ENCODE measurements around the gene GLYR1.
A peak's percentile ranks its signal among the peaks of the same experiment; 100 is the strongest.
"Not testable (repeated sequence)": the region's sequence is repeated elsewhere in the genome, so short reads cannot be mapped to it uniquely, and the experiment has no call there.

GLYR1 gene

DNA sequence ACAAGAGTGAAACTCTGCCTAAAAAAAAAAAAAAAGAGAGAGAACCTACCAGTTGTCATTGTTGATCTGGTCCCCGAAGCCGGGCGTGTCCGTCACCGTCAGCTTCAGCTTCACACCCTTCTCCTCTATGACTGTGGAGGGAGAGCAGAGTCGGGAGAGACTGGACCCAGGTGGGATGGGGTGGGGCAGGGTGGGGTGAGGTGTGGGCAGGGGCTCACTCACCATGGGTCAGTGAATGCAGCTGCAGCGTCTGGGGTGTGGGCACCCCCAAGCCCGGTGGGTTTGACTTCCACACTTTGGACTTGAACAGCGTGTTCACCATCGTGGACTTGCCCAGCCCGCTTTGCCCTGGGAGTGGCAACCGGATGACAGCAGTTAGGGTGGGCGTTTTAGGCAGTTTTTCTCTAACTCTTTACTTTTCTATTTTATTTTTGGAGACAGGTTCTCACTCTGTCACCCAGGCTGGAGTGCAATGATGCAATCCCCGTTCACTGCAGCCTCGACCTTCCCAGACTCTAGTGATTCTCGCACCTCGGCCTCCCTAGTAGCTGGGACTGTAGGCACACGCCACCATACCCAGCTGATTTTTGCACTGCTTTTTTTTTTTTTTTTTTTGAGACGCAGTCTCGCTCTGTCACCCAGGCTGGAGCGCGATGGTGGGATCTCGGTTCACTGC lies 61.2 kb downstream of the GLYR1 start:
- FAIRE-seq: no peak

DNA sequence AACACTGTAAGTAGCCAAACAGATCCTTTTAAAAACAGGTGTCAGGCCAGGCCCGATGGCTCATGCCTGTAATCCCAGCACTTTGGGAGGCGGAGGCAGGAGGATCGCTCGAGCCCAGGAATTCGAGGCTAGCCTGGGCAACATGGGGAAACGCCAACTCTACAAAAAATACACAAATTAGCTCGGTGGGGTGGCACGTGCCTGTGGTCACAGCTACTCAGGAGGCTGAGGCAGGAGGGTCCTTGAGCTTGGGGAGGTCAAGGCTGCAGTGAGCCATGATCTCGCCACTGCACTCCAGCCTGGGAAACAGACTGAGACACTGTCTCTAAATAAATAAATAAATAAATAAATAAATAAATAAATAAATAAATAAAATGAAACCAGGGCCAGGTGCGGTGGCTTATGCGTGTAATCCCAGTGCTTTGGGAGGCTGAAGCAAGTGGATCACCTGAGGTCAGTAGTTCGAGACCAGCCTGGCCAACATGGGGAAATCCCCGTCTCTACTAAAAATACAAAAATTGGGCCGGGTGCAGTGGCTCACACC lies 62.6 kb downstream of the GLYR1 start:
- FAIRE-seq: not testable (repeated sequence)

DNA sequence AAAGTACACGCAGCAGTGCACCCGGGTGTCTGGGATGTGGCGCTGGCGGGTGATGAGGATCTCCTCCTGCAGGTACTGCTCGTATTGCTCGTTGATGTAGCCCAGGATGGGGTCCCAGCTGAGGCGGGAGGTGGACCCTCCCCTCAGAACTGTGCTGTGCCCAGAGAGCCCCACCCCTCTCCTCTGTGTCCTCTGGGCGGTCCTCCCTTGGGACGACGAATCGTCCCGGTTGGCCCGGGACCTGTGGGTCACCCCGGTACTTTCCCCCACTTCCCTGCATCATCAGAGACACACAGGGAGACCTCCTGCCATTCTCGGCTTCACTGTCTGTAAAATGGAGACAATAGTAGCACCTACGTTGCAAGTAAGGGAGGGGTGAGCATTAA lies 63.1 kb downstream of the GLYR1 start:
- FAIRE-seq: no peak

DNA sequence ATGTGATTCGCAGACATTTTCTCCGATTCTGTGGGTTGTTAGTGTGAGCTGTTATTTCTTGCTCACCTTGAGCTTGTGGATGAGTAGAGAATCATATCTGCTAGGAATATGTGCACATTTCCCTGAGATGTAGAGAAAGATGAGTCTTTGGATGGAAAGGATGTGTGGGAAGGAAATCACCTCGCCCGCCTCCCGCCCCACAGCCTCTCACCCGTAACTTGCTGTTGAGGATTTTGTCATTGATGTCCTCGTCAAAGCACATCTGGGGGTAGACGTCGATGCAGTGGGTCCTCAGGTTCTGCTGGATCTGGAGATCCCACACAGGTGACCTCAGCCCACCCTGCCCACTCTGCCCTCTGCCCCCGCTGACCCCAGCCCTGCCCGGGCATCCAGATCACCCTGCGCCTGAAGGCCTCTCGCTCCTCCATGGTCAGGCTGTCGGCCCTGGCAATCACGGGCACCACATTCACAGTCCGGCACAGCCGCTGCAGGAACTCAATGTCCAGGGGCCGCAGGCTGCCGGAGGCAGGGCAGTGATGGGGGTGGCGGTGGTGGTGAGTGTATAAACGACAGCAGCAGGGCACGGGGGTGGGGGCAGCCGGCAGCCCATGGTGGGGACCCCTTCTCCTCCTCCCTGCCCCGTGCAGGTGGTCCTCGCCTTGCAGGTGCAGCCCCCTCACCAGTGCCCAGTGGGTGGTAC lies 63.7 kb downstream of the GLYR1 start:
- no peak for FAIRE-seq

- no peak for FAIRE-seq
Measured at GRCh38 chr16:4780235-4780634, 66.9 kb downstream of the GLYR1 start.

DNA sequence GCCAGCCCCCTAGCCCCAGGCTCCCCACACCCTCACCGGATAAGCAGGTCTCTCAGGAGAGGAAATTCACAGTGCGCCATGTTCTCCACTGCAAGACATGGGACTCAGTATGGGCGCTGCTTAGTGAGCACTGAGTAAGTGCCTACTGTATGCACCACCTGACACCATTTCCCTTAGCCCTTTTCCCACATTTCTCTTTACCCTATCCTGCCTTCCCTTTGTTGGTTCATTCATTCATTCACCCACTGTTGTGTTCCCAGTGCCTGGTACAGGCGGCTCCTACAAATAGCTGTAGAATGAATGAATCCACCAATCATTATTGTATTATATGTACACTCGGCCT lies 69.1 kb downstream of the GLYR1 start:
- no peak for FAIRE-seq

GRCh38 chr16:4777339-4778049 lies 69.6 kb downstream of the GLYR1 start:
- FAIRE-seq: no peak

DNA sequence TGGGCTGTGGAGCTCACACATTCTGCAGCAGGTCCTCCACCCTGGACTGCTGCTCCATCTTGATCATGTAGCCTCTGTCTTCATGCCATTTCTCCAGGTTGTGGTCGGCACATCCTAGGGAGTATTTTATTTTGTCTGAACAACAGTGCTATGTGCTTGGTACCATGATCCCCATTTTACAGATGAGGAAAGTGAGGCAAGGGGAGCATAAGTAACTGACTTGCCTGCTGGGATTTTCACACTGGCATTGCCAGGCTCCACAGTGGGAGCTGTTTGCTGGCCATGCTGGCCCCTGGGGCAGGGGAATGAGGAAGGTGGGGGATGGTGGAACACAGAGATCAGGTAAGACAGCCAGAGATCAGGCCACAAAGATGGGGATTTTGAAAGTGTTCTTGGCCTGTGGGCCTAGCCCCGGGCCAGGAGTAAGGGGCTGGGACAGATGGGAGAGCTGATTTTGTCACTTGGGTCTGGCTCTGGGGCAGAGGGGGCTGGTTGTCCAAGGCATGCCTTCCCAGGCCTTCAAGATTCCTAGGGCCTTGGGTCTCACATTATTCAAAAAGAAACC lies 70.9 kb downstream of the GLYR1 start:
- FAIRE-seq: no peak

DNA sequence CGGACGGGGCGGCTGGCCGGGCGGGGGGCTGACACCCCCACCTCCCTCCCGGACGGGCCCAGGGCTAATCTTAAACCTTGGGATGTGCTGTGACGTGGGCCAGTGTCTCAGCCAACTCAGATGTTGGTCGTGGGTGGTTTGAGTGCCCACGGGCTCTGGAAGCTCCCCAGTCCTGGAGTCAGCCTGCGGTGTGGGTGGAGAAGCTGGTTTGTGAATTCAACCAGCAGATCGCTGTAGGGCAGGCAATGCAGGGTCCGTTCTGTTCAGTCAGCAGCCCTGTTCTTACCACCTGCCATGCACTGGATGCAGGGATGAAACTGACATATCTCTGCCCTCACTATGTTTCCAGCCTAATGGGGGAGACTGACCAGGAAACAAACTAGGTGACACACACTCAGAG lies 72.1 kb downstream of the GLYR1 start:
- FAIRE-seq: no peak

- FAIRE-seq: no peak
Measured at GRCh38 chr16:4772351-4772750, 74.7 kb downstream of the GLYR1 start.

- no peak for FAIRE-seq
Measured at GRCh38 chr16:4771646-4772045, 75.4 kb downstream of the GLYR1 start.

DNA sequence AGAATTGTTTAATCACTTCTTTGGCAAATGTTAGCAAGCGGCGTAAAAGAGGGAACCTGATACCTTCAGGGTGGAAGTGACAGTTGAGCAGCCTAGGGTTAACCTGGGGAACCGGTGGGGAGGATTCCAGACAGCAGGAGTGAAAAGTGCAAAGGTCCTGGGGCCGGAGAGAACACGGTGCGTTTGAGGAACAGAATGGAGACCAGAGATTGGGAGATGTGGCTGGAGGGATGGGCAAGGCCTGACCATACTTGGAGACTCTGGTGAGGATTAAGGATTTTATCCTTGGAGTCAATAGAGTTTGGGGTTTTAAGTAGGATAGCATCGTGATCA lies 77.8 kb downstream of the GLYR1 start:
- FAIRE-seq: no peak

GRCh38 chr16:4768549-4769305 lies 78.4 kb downstream of the GLYR1 start:
- FAIRE-seq: peak; percentile 90

- FAIRE-seq: no peak
Measured at GRCh38 chr16:4767872-4768548, 79.1 kb downstream of the GLYR1 start.

DNA sequence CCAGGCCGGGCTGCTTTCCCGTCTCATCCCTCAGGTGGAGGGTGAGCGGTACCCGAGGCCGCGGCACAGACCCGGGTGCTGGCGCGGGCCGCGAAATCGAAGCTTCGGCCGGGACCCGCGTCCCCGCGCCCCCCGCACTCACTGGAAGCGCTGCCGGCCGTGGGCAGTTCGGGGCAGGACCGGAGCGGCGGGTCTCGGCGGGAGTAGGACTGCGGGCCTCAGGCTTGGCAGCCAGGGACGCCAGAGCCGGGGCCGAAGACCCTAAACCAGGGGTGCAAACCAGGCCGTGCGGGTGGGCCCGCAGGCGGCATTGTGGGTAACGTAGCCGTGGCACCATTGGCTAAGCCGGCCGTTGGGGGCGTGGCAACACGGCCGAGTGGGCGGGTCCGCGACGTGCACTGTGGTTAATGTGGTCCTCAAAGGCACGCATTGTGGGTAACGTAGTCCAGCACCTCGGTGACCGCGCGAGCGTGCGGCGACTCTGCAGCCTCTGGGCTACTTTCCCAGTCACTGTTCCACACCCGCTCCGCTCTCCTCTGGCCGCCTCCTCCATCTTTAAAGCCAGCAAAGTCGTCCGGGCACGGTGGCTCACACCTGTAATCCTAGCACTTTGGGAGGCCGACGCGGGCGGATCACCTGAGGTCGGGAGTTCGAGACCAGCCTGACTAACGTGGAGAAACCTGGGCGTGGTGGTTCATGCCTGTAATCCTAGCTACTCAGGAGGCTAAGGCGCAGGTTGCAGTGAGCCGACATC lies 80.0 kb downstream of the GLYR1 start, which contains the start of gene ZNF500:
ZNF500 (minus strand) TSS at position 288 of the 754 bp plus-strand sequence. CDS start 1,184 bp downstream, outside the sequence.
- FAIRE-seq: peak; percentile 97

GRCh38 chr16:4765511-4766474 lies 81.3 kb downstream of the GLYR1 start:
- FAIRE-seq: no peak

DNA sequence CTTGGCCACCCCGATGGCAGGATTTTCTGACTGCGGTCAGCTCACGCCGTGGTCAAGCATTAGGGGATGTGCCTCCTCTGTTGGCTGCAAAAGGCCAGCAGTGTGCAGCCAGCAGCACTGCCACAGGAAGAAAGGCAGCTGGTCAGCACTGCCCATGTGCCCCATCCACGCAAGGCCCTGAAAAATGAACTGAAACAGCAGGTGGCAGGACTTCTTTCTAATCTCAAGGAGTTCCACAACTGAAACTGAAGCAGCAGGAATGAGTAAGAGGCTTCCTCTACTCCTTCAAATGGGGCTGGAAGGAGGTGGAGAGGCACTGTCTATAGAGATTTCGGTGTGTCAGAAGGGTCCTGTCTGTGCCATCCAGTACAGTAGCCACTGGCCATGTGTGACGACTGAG lies 83.3 kb downstream of the GLYR1 start:
- FAIRE-seq: no peak

GRCh38 chr16:4762205-4762604 lies 84.9 kb downstream of the GLYR1 start:
- no peak for FAIRE-seq

DNA sequence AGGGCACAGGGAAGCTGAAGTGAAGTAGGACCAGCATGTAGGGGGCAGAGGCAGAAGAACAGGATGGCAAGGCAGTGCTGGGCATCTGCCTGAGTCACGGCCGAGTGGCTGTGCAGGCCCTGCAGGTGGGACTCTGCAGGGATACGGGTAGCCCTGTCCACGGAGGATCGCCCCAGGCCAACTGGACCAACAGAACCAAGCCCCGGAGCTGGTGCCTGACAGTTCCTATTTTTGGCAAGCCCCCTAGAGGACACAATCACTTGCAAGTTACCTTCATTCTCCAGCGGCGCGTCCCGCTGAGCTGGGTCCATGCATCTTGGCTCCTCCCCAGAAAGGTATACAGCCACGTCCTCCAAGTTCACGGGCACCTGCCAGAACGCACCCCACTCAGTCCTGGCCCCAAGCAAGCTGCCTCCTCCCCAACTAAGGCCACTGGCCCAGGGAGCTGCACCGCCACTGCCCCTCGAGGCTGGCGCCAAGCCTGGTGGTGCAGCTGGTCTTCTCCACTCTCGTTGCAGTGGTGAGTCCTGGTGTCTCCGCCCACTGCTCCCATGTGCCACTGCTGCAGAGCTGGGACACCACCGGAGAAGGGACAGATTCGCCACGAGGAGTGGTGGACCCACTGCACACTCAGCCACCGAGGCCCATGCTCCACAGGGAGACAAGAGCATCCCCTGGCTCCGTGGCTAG lies 86.7 kb downstream of the GLYR1 start:
- no peak for FAIRE-seq

DNA sequence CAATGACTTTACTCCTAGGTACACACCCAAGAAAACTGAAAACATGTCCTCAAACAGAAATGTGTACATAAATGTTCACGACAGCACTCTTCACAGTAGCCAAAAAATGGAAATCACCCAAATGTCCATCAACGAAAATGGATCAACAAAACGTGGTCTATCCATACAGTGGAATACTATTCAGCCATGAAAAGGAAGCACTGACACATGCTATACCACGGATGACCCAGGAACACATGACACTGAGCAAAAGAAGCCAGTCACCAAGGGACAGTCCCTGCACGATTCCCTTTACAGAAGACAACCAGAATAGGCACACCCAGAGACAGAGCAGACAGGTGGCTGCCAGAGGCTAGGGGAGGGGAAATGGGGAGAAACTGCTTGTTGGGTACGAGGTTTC lies 91.4 kb downstream of the GLYR1 start:
- no peak for FAIRE-seq
